HG03045 (cell line): Measurements from ENCODE around the gene KRT38.
"Not testable (repeated sequence)": the region's sequence is repeated elsewhere in the genome, so short reads cannot be mapped to it uniquely, and the experiment has no call there.

Source experiments
- ATAC-seq: cut with Tn5 transposase; IDR thresholded peaks from one replicate; pipeline ENCODE4 v1.9.1; 2021; ENCODE audit warnings: mild to moderate bottlenecking, moderate library complexity; ENCODE audit not compliant: unreplicated experiment

Gene KRT38

GRCh38 chr17:41424111-41424635, 16.6 kb downstream of the KRT38 start, which contains the start of gene KRT37:
Gene KRT37 (minus strand): TSS chr17:41424585. CDS start chr17:41424523, 62 bp downstream.
- ATAC-seq, result no peak

GRCh38 chr17:41422586-41422985, 18.2 kb downstream of the KRT38 start:
- not testable (repeated sequence) for ATAC-seq

- no peak for ATAC-seq
Measured at GRCh38 chr17:41421617-41422016, 19.2 kb downstream of the KRT38 start.

GRCh38 chr17:41421116-41421515, 19.7 kb downstream of the KRT38 start:
- ATAC-seq, result no peak

GRCh38 chr17:41420134-41420533, 20.6 kb downstream of the KRT38 start:
- ATAC-seq, result no peak

GRCh38 chr17:41419716-41420115, 21.1 kb downstream of the KRT38 start:
- no peak for ATAC-seq

- no peak for ATAC-seq
Measured at GRCh38 chr17:41418116-41418860, 22.5 kb downstream of the KRT38 start.

GRCh38 chr17:41417576-41418015, 23.2 kb downstream of the KRT38 start:
- no peak for ATAC-seq

- no peak for ATAC-seq
Measured at GRCh38 chr17:41417127-41417526, 23.7 kb downstream of the KRT38 start.

- ATAC-seq, result no peak
Measured at GRCh38 chr17:41416479-41416878, 24.3 kb downstream of the KRT38 start.

GRCh38 chr17:41415833-41416335, 24.9 kb downstream of the KRT38 start:
- no peak for ATAC-seq

GRCh38 chr17:41415411-41415810, 25.4 kb downstream of the KRT38 start:
- ATAC-seq, result no peak

- ATAC-seq, result no peak
Measured at GRCh38 chr17:41413982-41414381, 26.8 kb downstream of the KRT38 start.

GRCh38 chr17:41413353-41413957, 27.3 kb downstream of the KRT38 start:
- no peak for ATAC-seq

- ATAC-seq, result no peak
Measured at GRCh38 chr17:41411072-41411840, 29.5 kb downstream of the KRT38 start.

- no peak for ATAC-seq
Measured at GRCh38 chr17:41407226-41407625, 33.6 kb downstream of the KRT38 start.

GRCh38 chr17:41406205-41406604, 34.6 kb downstream of the KRT38 start:
- no peak for ATAC-seq

GRCh38 chr17:41404024-41404671, 36.6 kb downstream of the KRT38 start:
- no peak for ATAC-seq

- ATAC-seq, result no peak
Measured at GRCh38 chr17:41403404-41404023, 37.3 kb downstream of the KRT38 start.

GRCh38 chr17:41402161-41402560, 38.6 kb downstream of the KRT38 start:
- no peak for ATAC-seq
